Lung (tissue), 12 donors: ENCODE results near the gene SUPT3H. TPM values are rescaled to one million over a fixed set of nuclear protein-coding genes. Genes with fewer than 3 reads are reported as not detected.

Source experiments
- ATAC-seq: fragments of 200-7000 bp; cut with Tn5 transposase; one replicate; pipeline ENCODE4 v1.9.1; 2020; ENCODE audit warnings: moderate number of reproducible peaks; ENCODE audit not compliant: insufficient read depth, low FRiP score
- DNase-seq, 3 donors: peaks; one replicate each; pipeline ENCODE4 v3.0.0-alpha.2; 2013 to 2017
- H3K27ac ChIP-seq, 2 donors: one replicate each; pipeline ENCODE4 v1.5.1; 2013; ENCODE audit warnings: mild to moderate bottlenecking in 2 of 2, moderate library complexity in 2 of 2, control low read depth in 1 of 2, inconsistent platforms in 1 of 2, low read depth in 1 of 2, low read length in 1 of 2
- H3K27me3 ChIP-seq, 3 donors: one replicate each; pipeline ENCODE4 v1.5.1; 2013; ENCODE audit warnings: low read length in 2 of 3; ENCODE audit not compliant: control insufficient read depth in 3 of 3, insufficient read depth in 3 of 3
- H3K36me3 ChIP-seq, 4 donors: one replicate each; pipeline ENCODE4 v1.5.1; 2013; ENCODE audit warnings: low read length in 4 of 4, mild to moderate bottlenecking in 1 of 4, moderate library complexity in 1 of 4; ENCODE audit not compliant: control insufficient read depth in 4 of 4, insufficient read depth in 4 of 4
- H3K4me1 ChIP-seq, 5 donors: one replicate each; pipeline ENCODE4 v1.5.1; 2013; ENCODE audit warnings: low read length in 5 of 5, mild to moderate bottlenecking in 2 of 5, moderate library complexity in 1 of 5; ENCODE audit not compliant: control insufficient read depth in 5 of 5, insufficient read depth in 5 of 5
- H3K4me3 ChIP-seq: one replicate; pipeline ENCODE4 v1.5.1; 2013; ENCODE audit warnings: mild to moderate bottlenecking, control low read depth, moderate library complexity
- H3K9ac ChIP-seq, 2 donors: one replicate each; pipeline ENCODE4 v1.5.1; 2013; ENCODE audit warnings: low read length in 2 of 2, control low read depth in 1 of 2; ENCODE audit not compliant: insufficient read depth in 1 of 2
- H3K9me3 ChIP-seq, 4 donors: one replicate each; pipeline ENCODE4 v1.5.1; 2013; ENCODE audit warnings: low read length in 3 of 4, mild to moderate bottlenecking in 1 of 4, moderate library complexity in 1 of 4; ENCODE audit not compliant: control insufficient read depth in 4 of 4, insufficient read depth in 3 of 4
- CTCF ChIP-seq: IDR thresholded peaks from 2 replicates; pipeline ENCODE4 v1.5.1; 2012; ENCODE audit warnings: mild to moderate bottlenecking; ENCODE audit errors: control extremely low read depth, extremely low read depth
- WGBS, 2 donors: extraction: QIAGEN DNeasy Blood & Tissue Kit; methylation state at CpG; one replicate each; pipeline ENCODE4 v1.1.7; 2013; 5-methylcytosine and 5-hydroxymethylcytosine counted together
- polyA plus RNA-seq, 2 donors: library from polyadenylated mRNA; stranded (reverse); fragments of 200-250 nt; gene quantifications; one replicate each; pipeline ENCODE4 v1.2.1, GENCODE V29; 2013
- total RNA-seq, 2 donors: library from RNA; depleted of rRNA in 1 of 2; stranded (reverse); fragments of >200 nt in 1 of 2; gene quantifications; one replicate each; pipeline ENCODE4 v1.2.1, GENCODE V29; 2014 to 2021
- donor health status: control.
- donor health status: control.
- donor health status: Bipolar disorder and iron deficiency.
- donor health status: healthy.
- donor health status: DM: yes; HTN: yes; CAD: no.

The SUPT3H gene
- total and polyA plus RNA-seq, 4 donors: 5.2 to 17.4 (median 8.2) TPM

GRCh38 chr6:44999066-44999465, 378.7 kb downstream of the SUPT3H start:
- ATAC-seq (no peak), DNase-seq (no peak)
- WGBS, 2 donors: 96 to 97% methylated on average over 8 of the region's 8 CpGs
- Histone ChIP-seq H3K4me1 (no peaks in the 10 kb centered on the region), H3K27me3 (no peaks in the 10 kb centered on the region), H3K27ac (no peak overlapping the region), H3K4me3 (no peak overlapping the region), H3K36me3 (no peaks in the 10 kb centered on the region), H3K9ac (no peak overlapping the region), H3K9me3 (no peaks in the 10 kb centered on the region)
- TF ChIP-seq CTCF: no peak

GRCh38 chr6:44995486-44996132, 382.1 kb downstream of the SUPT3H start:
- H3K27ac ChIP-seq: no peak overlapping the region
- no peaks in the 10 kb centered on the region for H3K4me1 ChIP-seq
- no peaks in the 10 kb centered on the region for H3K9me3 ChIP-seq
- ATAC-seq (no peak), DNase-seq (no peak)
- H3K9ac ChIP-seq: no peak overlapping the region
- no peaks in the 10 kb centered on the region for H3K27me3 ChIP-seq
- TF ChIP-seq CTCF: no peak
- 96 to 98% methylated on average over 3 of the region's 3 CpGs for WGBS, 2 donors
- no peak overlapping the region for H3K4me3 ChIP-seq
- H3K36me3 ChIP-seq: no peaks in the 10 kb centered on the region

DNA sequence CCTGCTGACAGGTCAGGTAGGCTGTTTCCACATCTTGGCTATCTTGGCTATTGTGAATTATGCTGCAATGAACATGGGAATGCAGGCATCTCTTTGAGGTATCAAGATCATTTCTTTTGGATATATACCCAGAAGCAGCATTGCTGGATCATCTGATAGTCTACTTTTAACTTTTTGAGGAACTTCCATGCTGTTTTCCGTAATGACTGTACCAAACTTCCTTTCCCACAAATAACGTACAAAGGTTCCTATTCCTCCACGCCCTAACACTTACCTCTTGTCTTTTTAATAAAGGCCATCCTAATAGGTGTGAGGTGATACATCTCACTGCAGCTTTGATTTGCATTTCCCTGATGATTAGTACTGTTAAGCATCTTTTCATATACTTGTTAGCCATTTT, 388.3 kb downstream of the SUPT3H start:
- H3K4me1 ChIP-seq: no peaks in the 10 kb centered on the region
- no peaks in the 10 kb centered on the region for H3K36me3 ChIP-seq
- TF ChIP-seq CTCF: no peak
- H3K27me3 ChIP-seq: no peaks in the 10 kb centered on the region
- H3K4me3 ChIP-seq: no peak overlapping the region
- 88% methylated on average over 3 of the region's 3 CpGs for WGBS, 2 donors
- H3K27ac ChIP-seq: no peak overlapping the region
- H3K9me3 ChIP-seq: no peaks in the 10 kb centered on the region
- H3K9ac ChIP-seq: no peak overlapping the region
- ATAC-seq (no peak), DNase-seq (no peak)

- Histone ChIP-seq H3K27ac (no peak overlapping the region), H3K9me3 (no peaks in the 10 kb centered on the region), H3K4me3 (no peak overlapping the region), H3K27me3 (no peaks in the 10 kb centered on the region), H3K36me3 (no peaks in the 10 kb centered on the region), H3K9ac (no peak overlapping the region), H3K4me1 (no peaks in the 10 kb centered on the region)
- no peak for TF ChIP-seq CTCF
- no peak for ATAC-seq
- no peak for DNase-seq
- 98 to 99% methylated on average over 4 of the region's 4 CpGs for WGBS, 2 donors
These were observed 392.7 kb downstream of the SUPT3H start for GRCh38 chr6:44985006-44985405.
